Measurements from ENCODE around the gene TMEM151B.
A peak's percentile ranks its signal among the peaks of the same experiment; 100 is the strongest.
"Not testable (repeated sequence)": the region's sequence is repeated elsewhere in the genome, so short reads cannot be mapped to it uniquely, and the experiment has no call there.

The TMEM151B gene

DNA sequence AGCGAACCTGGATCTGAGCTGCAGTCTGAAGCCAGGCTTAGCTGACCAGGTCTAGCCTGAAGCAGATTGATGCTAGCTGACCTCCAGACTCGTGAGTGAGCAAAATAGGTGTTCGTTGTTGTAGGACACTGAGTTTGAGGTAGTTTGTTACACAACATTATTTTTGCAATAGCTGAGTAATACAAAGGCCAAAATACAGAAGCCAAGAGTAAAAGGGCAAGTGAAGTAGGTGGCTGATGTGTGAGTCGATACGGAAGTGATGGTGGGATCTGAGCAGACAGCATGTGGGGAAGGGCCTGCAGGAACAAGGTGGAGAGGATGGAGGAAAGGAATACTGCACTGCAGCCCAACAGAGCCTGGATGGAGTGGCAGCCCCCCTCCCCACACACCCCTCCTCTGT, 63.7 kb downstream of the TMEM151B start:
- no peak for DNase-seq (ENCODE audit: low read depth)

DNA sequence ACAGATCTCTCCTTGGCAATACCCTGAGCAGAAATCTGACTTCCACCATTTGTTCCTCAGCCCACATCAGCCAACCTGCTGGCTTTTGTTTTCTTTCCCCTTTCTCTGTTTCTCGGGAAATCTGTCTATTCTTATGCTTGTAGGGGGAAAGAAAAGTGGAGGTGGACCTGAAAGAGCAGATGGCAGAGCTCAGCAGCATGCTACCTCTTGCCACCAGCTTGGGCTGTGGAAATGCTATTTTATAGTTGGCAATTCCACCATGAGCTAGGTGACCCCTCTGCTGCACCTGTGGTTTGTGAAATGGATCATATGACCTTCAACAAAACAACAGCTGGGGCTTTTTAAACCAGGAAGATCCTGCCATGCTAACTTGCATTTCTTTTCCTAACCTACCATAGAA, 65.4 kb downstream of the TMEM151B start:
- no peak for DNase-seq (ENCODE audit: low read depth)

- peak; percentile 58 for DNase-seq (ENCODE audit: low read depth)
Observed at GRCh38 chr6:44338228-44339122, 68.2 kb downstream of the TMEM151B start.

DNA sequence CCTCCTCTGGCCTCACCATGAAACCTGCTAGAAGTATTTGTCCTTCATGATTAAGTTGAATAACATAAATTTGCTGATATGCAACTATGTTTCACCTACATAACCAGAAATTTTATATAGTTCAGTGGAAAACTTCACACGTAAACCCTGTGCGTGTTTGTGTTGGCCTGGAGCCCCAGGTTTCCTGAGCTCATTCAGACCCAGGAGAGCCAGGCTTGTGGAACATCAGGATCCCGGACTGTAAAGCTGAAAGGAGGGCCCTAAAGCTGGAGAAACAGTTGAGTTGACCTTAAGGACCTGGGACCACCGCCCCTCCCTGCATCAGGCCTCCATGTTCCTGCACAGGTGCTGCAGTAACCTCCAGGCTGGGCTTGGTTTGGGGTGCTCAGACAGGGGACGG, 69.1 kb downstream of the TMEM151B start:
- DNase-seq (ENCODE audit: low read depth) = no peak

DNA sequence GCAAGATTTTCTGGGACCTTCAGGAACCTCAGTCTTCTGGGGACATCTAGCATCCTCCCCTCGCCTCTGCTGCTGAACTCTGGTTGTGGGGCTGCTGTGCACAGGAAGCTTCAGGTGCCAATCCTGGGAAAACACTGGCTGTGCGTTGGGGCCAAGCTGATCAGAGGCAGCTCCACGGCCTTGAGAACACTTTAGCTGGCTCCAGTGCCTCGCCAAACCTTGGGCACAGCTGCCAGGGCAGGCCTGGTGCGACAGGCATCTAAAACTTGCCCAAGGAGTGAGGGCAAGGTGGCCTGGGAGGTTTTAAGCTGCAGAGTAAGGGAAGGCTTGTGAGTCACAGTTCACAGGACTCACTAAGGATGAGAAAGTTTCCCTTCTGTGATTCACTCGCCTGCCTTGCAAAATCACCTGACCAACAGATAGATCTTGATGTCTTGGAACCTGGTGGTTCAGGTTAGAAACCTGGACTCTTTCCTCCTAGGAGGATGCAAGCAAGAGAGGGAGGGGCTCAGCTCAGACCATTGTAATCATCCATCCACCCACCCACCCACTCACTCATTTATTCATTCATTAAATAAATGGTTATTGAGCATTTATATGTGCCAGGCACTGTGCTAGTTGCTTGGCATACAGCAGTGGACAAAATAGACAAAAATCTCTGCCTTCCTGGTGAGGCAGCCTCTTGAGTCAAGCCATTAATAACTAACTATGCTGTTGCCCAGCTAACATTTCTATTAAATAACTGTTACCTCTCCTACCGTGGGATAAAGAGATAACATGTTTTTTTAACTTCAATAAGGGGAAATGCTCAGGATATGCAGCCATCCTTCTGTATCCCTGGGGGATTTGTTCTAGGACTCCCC, 69.7 kb downstream of the TMEM151B start:
- DNase-seq (ENCODE audit: low read depth) = no peak

DNA sequence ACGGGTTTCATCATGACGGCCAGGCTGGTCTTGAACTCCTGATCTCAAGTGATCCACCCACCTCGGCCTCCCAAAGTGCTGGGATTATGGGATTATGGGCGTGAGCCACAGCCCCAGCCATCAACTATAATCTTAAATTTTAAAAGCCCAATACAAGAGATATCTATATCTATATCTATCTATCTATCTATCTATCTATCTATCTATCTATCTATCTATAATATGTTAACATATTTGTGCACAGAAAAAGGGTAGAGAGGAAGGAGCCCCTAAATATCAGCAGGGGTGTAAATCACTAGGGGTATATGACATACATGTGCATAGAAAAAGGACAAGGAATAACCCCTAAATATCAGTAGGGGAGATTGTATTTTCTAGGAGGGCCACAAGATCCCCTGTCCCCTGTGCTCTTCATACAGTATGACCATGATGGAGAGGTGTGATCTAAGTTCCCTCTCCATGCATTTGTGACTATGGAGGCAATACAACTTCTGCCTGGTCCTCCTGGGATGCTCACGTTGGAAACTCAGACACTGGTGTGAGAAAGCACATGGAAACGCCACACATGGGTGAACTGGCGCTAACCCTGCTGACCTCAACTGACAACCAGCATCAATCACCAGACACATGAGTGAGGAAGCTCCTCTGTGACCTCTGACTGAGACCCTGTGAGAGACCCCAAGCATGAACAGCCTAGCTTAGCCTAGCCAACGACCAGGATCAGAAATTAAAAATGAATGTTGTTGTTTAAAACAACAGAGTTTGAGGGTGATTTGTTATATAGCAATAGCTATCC, 71.0 kb downstream of the TMEM151B start:
- DNase-seq (ENCODE audit: low read depth) = no peak

GRCh38 chr6:44342052-44342451, 71.8 kb downstream of the TMEM151B start:
- no peak for DNase-seq (ENCODE audit: low read depth)

GRCh38 chr6:44342489-44342888, 72.2 kb downstream of the TMEM151B start, which contains the start of gene SPATS1:
TSS of gene SPATS1 (plus strand) at chr6:44342650. CDS start at chr6:44343096, 446 bp downstream.
- DNase-seq (ENCODE audit: low read depth) = no peak

GRCh38 chr6:44346818-44347217, 76.6 kb downstream of the TMEM151B start:
- DNase-seq (ENCODE audit: low read depth) = not testable (repeated sequence)

GRCh38 chr6:44349904-44350649, 79.8 kb downstream of the TMEM151B start:
- DNase-seq (ENCODE audit: low read depth) = no peak

GRCh38 chr6:44350650-44350994, 80.4 kb downstream of the TMEM151B start:
- DNase-seq (ENCODE audit: low read depth) = not testable (repeated sequence)

- no peak for DNase-seq (ENCODE audit: low read depth)
Observed at GRCh38 chr6:44352259-44352658, 82.0 kb downstream of the TMEM151B start.

- DNase-seq (ENCODE audit: low read depth) = no peak
Observed at GRCh38 chr6:44353336-44353735, 83.1 kb downstream of the TMEM151B start.

DNA sequence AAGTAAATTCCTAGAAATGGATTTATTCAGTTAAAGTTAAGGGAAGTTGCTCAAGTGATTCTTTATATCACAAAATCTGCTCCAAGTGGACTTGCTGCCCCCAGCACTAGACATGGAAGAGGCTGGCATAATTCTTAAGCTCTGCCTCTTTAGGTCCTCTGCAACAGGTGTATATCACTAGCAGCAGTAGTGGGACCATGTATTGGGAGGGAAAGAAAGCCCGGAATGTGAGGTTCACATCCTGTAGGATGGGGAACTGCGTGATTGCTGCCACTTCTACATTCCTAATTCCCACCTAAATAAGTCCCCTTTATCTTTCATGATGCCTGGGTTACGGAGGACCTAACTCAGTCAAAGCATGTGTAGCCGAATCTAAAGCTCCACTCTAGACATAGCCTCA, 85.4 kb downstream of the TMEM151B start:
- DNase-seq (ENCODE audit: low read depth) = no peak

DNA sequence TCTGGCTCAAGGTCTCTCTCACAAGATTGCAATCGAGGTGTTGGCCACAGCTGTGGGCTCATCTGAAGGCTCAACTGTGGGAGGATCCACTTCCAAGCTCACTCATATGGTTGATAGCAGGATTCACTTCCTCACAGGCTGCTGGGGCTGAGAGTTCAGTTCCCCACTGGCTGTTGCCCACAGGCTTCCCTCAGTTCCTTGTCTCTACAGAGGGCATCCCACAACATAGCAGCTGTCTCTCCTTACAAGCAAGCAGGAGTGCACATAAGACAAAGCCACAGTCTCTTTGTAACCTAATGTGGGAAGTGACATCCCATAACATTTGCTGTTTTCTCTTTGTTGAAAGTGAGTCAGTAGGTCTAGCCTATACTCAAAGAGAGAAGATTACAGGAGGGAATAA, 86.2 kb downstream of the TMEM151B start:
- no peak for DNase-seq (ENCODE audit: low read depth)

Measured in stimulated activated CD4-positive, alpha-beta T cell treated with anti-CD3 and anti-CD28 coated beads, Interleukin-2, amount 100 ng/mL, for 4 hours (primary cell).